HUES64 (cell line): ENCODE data around the gene KCNK4.

ENCODE experiments used
- H3K27ac ChIP-seq: 2 replicates; pipeline ENCODE4 v1.7.0; 2013; ENCODE audit warnings: low read depth, low read length, inconsistent platforms
- H3K27me3 ChIP-seq: 2 replicates; pipeline ENCODE4 v1.6.1; 2013; ENCODE audit warnings: mild to moderate bottlenecking, low read length; ENCODE audit not compliant: insufficient read depth
- H3K36me3 ChIP-seq: 2 replicates; pipeline ENCODE4 v1.6.1; 2013; ENCODE audit warnings: mild to moderate bottlenecking, low read length; ENCODE audit not compliant: insufficient read depth
- H3K4me1 ChIP-seq: 2 replicates; pipeline ENCODE4 v1.6.1; 2013; ENCODE audit warnings: mild to moderate bottlenecking, low read length, moderate library complexity; ENCODE audit not compliant: insufficient read depth
- H3K4me3 ChIP-seq: 2 replicates; pipeline ENCODE4 v1.5.1; 2013; ENCODE audit warnings: mild to moderate bottlenecking, low read length, moderate library complexity
- H3K9ac ChIP-seq: 2 replicates; pipeline ENCODE4 v1.6.1; 2013; ENCODE audit warnings: mild to moderate bottlenecking, low read depth, low read length
- H3K9me3 ChIP-seq: 2 replicates; pipeline ENCODE4 v1.6.1; 2013; ENCODE audit warnings: low read depth, low read length; ENCODE audit not compliant: insufficient read depth
- WGBS: fragments of 150-250, 120-280 bp; methylation state at CpG from one replicate; pipeline ENCODE4 v1.1.7; 2013; ENCODE audit warnings: missing lambda C conversion rate; 5-methylcytosine and 5-hydroxymethylcytosine counted together

Gene KCNK4

GRCh38 chr11:64347193-64347867, 56.2 kb downstream of the KCNK4 start:
- Histone ChIP-seq H3K36me3 (no peaks in the 10 kb centered on the region), H3K4me3 (no peak overlapping the region), H3K4me1 (peaks cover 4% of the 10 kb centered on the region; the same call in 1 of the 2 replicates), H3K9ac (no peak overlapping the region), H3K27me3 (no peaks in the 10 kb centered on the region), H3K9me3 (no peaks in the 10 kb centered on the region), H3K27ac (no peak overlapping the region)
- WGBS: 83% methylated on average over 12 of the region's 12 CpGs

- no peak overlapping the region for H3K9ac ChIP-seq
- no peaks in the 10 kb centered on the region for H3K36me3 ChIP-seq
- no peaks in the 10 kb centered on the region for H3K9me3 ChIP-seq
- no peak overlapping the region for H3K4me3 ChIP-seq
- H3K27me3 ChIP-seq: no peaks in the 10 kb centered on the region
- H3K4me1 ChIP-seq: no peaks in the 10 kb centered on the region
- H3K27ac ChIP-seq: no peak overlapping the region
- WGBS: 73% methylated on average over 14 of the region's 14 CpGs
These were observed 57.4 kb downstream of the KCNK4 start for GRCh38 chr11:64348383-64349024.

GRCh38 chr11:64349025-64349387, 57.9 kb downstream of the KCNK4 start:
- Histone ChIP-seq H3K36me3 (no peaks in the 10 kb centered on the region), H3K27me3 (no peaks in the 10 kb centered on the region), H3K4me1 (no peaks in the 10 kb centered on the region), H3K4me3 (no peak overlapping the region), H3K27ac (no peak overlapping the region), H3K9me3 (no peaks in the 10 kb centered on the region), H3K9ac (no peak overlapping the region)
- 90% methylated on average over 7 of the region's 7 CpGs for WGBS

GRCh38 chr11:64349404-64349803, 58.3 kb downstream of the KCNK4 start:
- 90% methylated on average over 11 of the region's 11 CpGs for WGBS
- Histone ChIP-seq H3K9me3 (no peaks in the 10 kb centered on the region), H3K27me3 (no peaks in the 10 kb centered on the region), H3K36me3 (no peaks in the 10 kb centered on the region), H3K4me1 (no peaks in the 10 kb centered on the region), H3K9ac (no peak overlapping the region), H3K4me3 (no peak overlapping the region), H3K27ac (no peak overlapping the region)
